Activated naive CD4-positive, alpha-beta T cell treated with anti-CD3 and anti-CD28 coated beads, Interleukin-2, amount 10 ng/mL, durations not matched to agents 5 hours and 36 hours (primary cell): Measurements from ENCODE around the gene DNAJC27. TPM values are rescaled to one million over a fixed set of nuclear protein-coding genes. Genes with fewer than 3 reads are reported as not detected.

Experiments used
- total RNA-seq, 2 experiments: library from RNA; stranded (reverse); gene quantifications; one replicate each; pipeline ENCODE4 v1.2.3, GENCODE V29; 2021

Gene DNAJC27
- total RNA-seq: 1 to 10 TPM; 7.3 to 8.5 TPM

GRCh38 chr2:24971536-24972314 lies at the start of gene DNAJC27:
Gene DNAJC27, minus strand, starts transcription at chr2:24971955. Its CDS starts 51 bp downstream, at chr2:24971904.

GRCh38 chr2:24920098-24920808 lies 51.5 kb downstream of the DNAJC27 start, which contains the start of gene ADCY3:
Gene ADCY3, minus strand, starts transcription at chr2:24920237. Its CDS starts 1,250 bp downstream, at chr2:24918987.

Other genes starting within 250 kb of the DNAJC27 start
- 10 to 100 TPM; 34.8 to 42.3 TPM for gene PTRHD1, start 178.6 kb downstream of the DNAJC27 start, total RNA-seq
- gene CENPO, start 178.5 kb downstream of the DNAJC27 start, total RNA-seq: 10 to 100 TPM; 33.1 to 39.0 TPM
- 10 to 100 TPM; 31.9 to 35.2 TPM for gene ADCY3, start 51.7 kb downstream of the DNAJC27 start, total RNA-seq
- not detected for gene EFR3B, start 70.1 kb upstream of the DNAJC27 start, total RNA-seq
- gene POMC, start 196.6 kb upstream of the DNAJC27 start, total RNA-seq: 1 to 10 TPM; 2.8 TPM